ENCODE measurements around the gene MOB4. TPM values are rescaled to one million over a fixed set of nuclear protein-coding genes. Genes with fewer than 3 reads are reported as not detected.
A peak's percentile ranks its signal among the peaks of the same experiment; 100 is the strongest.

Gene MOB4
- total RNA-seq, 1 donor from 2014 or later: 23.7 TPM

- Mint-ChIP-seq H3K4me3 (ENCODE audit: unreplicated experiment) (no peak overlapping the region), H3K36me3 (ENCODE audit: unreplicated experiment) (peaks cover 2% of the 10 kb centered on the region), H3K27ac (ENCODE audit: unreplicated experiment) (no peak overlapping the region), H3K4me1 (ENCODE audit: unreplicated experiment) (peaks cover 29% of the 10 kb centered on the region), H3K27me3 (ENCODE audit: unreplicated experiment) (no peaks in the 10 kb centered on the region), H3K9me3 (ENCODE audit: unreplicated experiment) (no peaks in the 10 kb centered on the region)
- no peak for DNase-seq (ENCODE audit: extremely low spot score, unreplicated experiment)
- no peak for TF ChIP-seq CTCF (IDR thresholded peaks at IDR 0.05)
Measured at GRCh38 chr2:197513915-197514314, 2.0 kb upstream of the MOB4 start.

- TF ChIP-seq CTCF (IDR thresholded peaks at IDR 0.05): no peak
- Mint-ChIP-seq H3K4me3 (ENCODE audit: unreplicated experiment) (peak overlapping the region; percentile 93), H3K27me3 (ENCODE audit: unreplicated experiment) (no peaks in the 10 kb centered on the region), H3K9me3 (ENCODE audit: unreplicated experiment) (no peaks in the 10 kb centered on the region), H3K36me3 (ENCODE audit: unreplicated experiment) (peaks cover 2% of the 10 kb centered on the region), H3K27ac (ENCODE audit: unreplicated experiment) (peak overlapping the region; percentile 96), H3K4me1 (ENCODE audit: unreplicated experiment) (peaks cover 37% of the 10 kb centered on the region)
- DNase-seq (ENCODE audit: extremely low spot score, unreplicated experiment): no peak
Measured at GRCh38 chr2:197514754-197515153, 1.1 kb upstream of the MOB4 start.

- H3K36me3 Mint-ChIP-seq (ENCODE audit: unreplicated experiment): no peaks in the 10 kb centered on the region
- no peaks in the 10 kb centered on the region for H3K27me3 Mint-ChIP-seq (ENCODE audit: unreplicated experiment)
- H3K9me3 Mint-ChIP-seq (ENCODE audit: unreplicated experiment): no peaks in the 10 kb centered on the region
- H3K4me1 Mint-ChIP-seq (ENCODE audit: unreplicated experiment): peaks cover 38% of the 10 kb centered on the region
- H3K27ac Mint-ChIP-seq (ENCODE audit: unreplicated experiment): peak overlapping the region; percentile 96
- H3K4me3 Mint-ChIP-seq (ENCODE audit: unreplicated experiment): peak overlapping the region; percentile 93
- TF ChIP-seq CTCF (IDR thresholded peaks at IDR 0.05): no peak
- DNase-seq (ENCODE audit: extremely low spot score, unreplicated experiment): no peak
Measured at GRCh38 chr2:197515315-197515738, 539 bp upstream of the MOB4 start.

GRCh38 chr2:197516393-197516761, 511 bp downstream of the MOB4 start:
- no peak for DNase-seq (ENCODE audit: extremely low spot score, unreplicated experiment)
- no peak for TF ChIP-seq CTCF (IDR thresholded peaks at IDR 0.05)
- H3K27ac Mint-ChIP-seq (ENCODE audit: unreplicated experiment): peak overlapping the region; percentile 96

GRCh38 chr2:197517150-197517549, 1.3 kb downstream of the MOB4 start:
- peak overlapping the region; percentile 93 for H3K4me3 Mint-ChIP-seq (ENCODE audit: unreplicated experiment)
- no peak for DNase-seq (ENCODE audit: extremely low spot score, unreplicated experiment)
- H3K27me3 Mint-ChIP-seq (ENCODE audit: unreplicated experiment): no peaks in the 10 kb centered on the region
- peaks cover 4% of the 10 kb centered on the region for H3K9me3 Mint-ChIP-seq (ENCODE audit: unreplicated experiment)
- peaks cover 10% of the 10 kb centered on the region for H3K36me3 Mint-ChIP-seq (ENCODE audit: unreplicated experiment)
- peak overlapping the region; percentile 96 for H3K27ac Mint-ChIP-seq (ENCODE audit: unreplicated experiment)
- TF ChIP-seq CTCF (IDR thresholded peaks at IDR 0.05): no peak
- peaks cover 38% of the 10 kb centered on the region for H3K4me1 Mint-ChIP-seq (ENCODE audit: unreplicated experiment)

More at GRCh38 chr2:197516393-197516761, 511 bp downstream of the MOB4 start:
- Mint-ChIP-seq H3K4me1 (ENCODE audit: unreplicated experiment) (peaks cover 38% of the 10 kb centered on the region), H3K4me3 (ENCODE audit: unreplicated experiment) (peak overlapping the region; percentile 93), H3K9me3 (ENCODE audit: unreplicated experiment) (peaks cover 4% of the 10 kb centered on the region), H3K36me3 (ENCODE audit: unreplicated experiment) (peaks cover 6% of the 10 kb centered on the region), H3K27me3 (ENCODE audit: unreplicated experiment) (no peaks in the 10 kb centered on the region)
